HG02981 (cell line): Measurements from ENCODE around the gene INCA1.
A peak's percentile ranks its signal among the peaks of the same experiment; 100 is the strongest.
"Not testable (repeated sequence)": the region's sequence is repeated elsewhere in the genome, so short reads cannot be mapped to it uniquely, and the experiment has no call there.

ENCODE experiments used
- ATAC-seq: cut with Tn5 transposase; IDR thresholded peaks from one replicate; pipeline ENCODE4 v1.9.1; 2021; ENCODE audit warnings: mild to moderate bottlenecking, moderate library complexity; ENCODE audit not compliant: unreplicated experiment

INCA1 gene

GRCh38 chr17:4997302-4998026, at the start of gene INCA1, which contains the start of gene KIF1C:
TSS of gene INCA1 (minus strand) at chr17:4997522. CDS start at chr17:4994437, 3,085 bp downstream.
TSS of gene KIF1C (plus strand) at chr17:4997950. CDS start at chr17:5000247, 2,297 bp downstream.
- peak; percentile 82 for ATAC-seq

- no peak for ATAC-seq
Measured at GRCh38 chr17:5045496-5045895, 48.2 kb upstream of the INCA1 start.

GRCh38 chr17:5044630-5045029, 47.3 kb upstream of the INCA1 start:
- no peak for ATAC-seq

- ATAC-seq = no peak
Measured at GRCh38 chr17:5043524-5043923, 46.2 kb upstream of the INCA1 start.

- no peak for ATAC-seq
Measured at GRCh38 chr17:5042157-5043022, 45.1 kb upstream of the INCA1 start.

GRCh38 chr17:5035315-5035714, 38.0 kb upstream of the INCA1 start, which contains the start of gene SLC52A1:
TSS of gene SLC52A1 (minus strand) at chr17:5035426. CDS start at chr17:5034606, 820 bp downstream.
- no peak for ATAC-seq

GRCh38 chr17:5034651-5035050, 37.3 kb upstream of the INCA1 start:
- no peak for ATAC-seq

GRCh38 chr17:5034063-5034462, 36.7 kb upstream of the INCA1 start:
- ATAC-seq = no peak

GRCh38 chr17:5033352-5034015, 36.2 kb upstream of the INCA1 start:
- no peak for ATAC-seq

- ATAC-seq = no peak
Measured at GRCh38 chr17:5032865-5033264, 35.5 kb upstream of the INCA1 start.

- ATAC-seq = peak; percentile 58
Measured at GRCh38 chr17:5031365-5032082, 34.2 kb upstream of the INCA1 start.

GRCh38 chr17:5030168-5030567, 32.8 kb upstream of the INCA1 start:
- ATAC-seq = not testable (repeated sequence)

- ATAC-seq = no peak
Measured at GRCh38 chr17:5027916-5028315, 30.6 kb upstream of the INCA1 start.

GRCh38 chr17:5027299-5027698, 30.0 kb upstream of the INCA1 start:
- no peak for ATAC-seq

- ATAC-seq = no peak
Measured at GRCh38 chr17:5024604-5025003, 27.3 kb upstream of the INCA1 start.

GRCh38 chr17:5023588-5024147, 26.3 kb upstream of the INCA1 start:
- ATAC-seq = no peak

GRCh38 chr17:5022171-5022711, 24.9 kb upstream of the INCA1 start:
- ATAC-seq = no peak

GRCh38 chr17:5020502-5021023, 23.2 kb upstream of the INCA1 start:
- ATAC-seq = no peak

- ATAC-seq = no peak
Measured at GRCh38 chr17:5019475-5019956, 22.2 kb upstream of the INCA1 start.

GRCh38 chr17:5014357-5014756, 17.0 kb upstream of the INCA1 start:
- ATAC-seq = no peak
